ENCODE data around the gene ZNF346. TPM values are rescaled to one million over a fixed set of nuclear protein-coding genes. Genes with fewer than 3 reads are reported as not detected.

ZNF346 gene
- total RNA-seq, 1 donor from 2014 or later = 15.5 TPM

- Histone ChIP-seq H3K4me3 (ENCODE audit: low read depth, low read length) (no peak overlapping the region), H3K27me3 (ENCODE audit: control insufficient read depth, insufficient read depth, low read length) (no peaks in the 10 kb centered on the region), H3K36me3 (ENCODE audit: control insufficient read depth, insufficient read depth, low read length) (no peaks in the 10 kb centered on the region)
- DNase-seq (ENCODE audit: low read depth) = no peak
- TF ChIP-seq CTCF (IDR thresholded peaks at IDR 0.05; ENCODE audit: insufficient read depth, low read length, poor library complexity, severe bottlenecking) = no peak
Measured at GRCh38 chr5:177094224-177095087, 72.0 kb downstream of the ZNF346 start.

- Histone ChIP-seq H3K4me3 (ENCODE audit: low read depth, low read length) (no peak overlapping the region), H3K27me3 (ENCODE audit: control insufficient read depth, insufficient read depth, low read length) (no peaks in the 10 kb centered on the region), H3K36me3 (ENCODE audit: control insufficient read depth, insufficient read depth, low read length) (no peaks in the 10 kb centered on the region)
- TF ChIP-seq CTCF (IDR thresholded peaks at IDR 0.05; ENCODE audit: insufficient read depth, low read length, poor library complexity, severe bottlenecking) = no peak
- DNase-seq (ENCODE audit: low read depth) = no peak
Measured at GRCh38 chr5:177095088-177095669, 72.7 kb downstream of the ZNF346 start.

- DNase-seq (ENCODE audit: low read depth) = no peak
- Histone ChIP-seq H3K36me3 (ENCODE audit: control insufficient read depth, insufficient read depth, low read length) (no peaks in the 10 kb centered on the region), H3K4me3 (ENCODE audit: low read depth, low read length) (no peak overlapping the region), H3K27me3 (ENCODE audit: control insufficient read depth, insufficient read depth, low read length) (no peaks in the 10 kb centered on the region)
- no peak for TF ChIP-seq CTCF (IDR thresholded peaks at IDR 0.05; ENCODE audit: insufficient read depth, low read length, poor library complexity, severe bottlenecking)
Measured at GRCh38 chr5:177096162-177097015, 73.9 kb downstream of the ZNF346 start.

- Histone ChIP-seq H3K4me3 (ENCODE audit: low read depth, low read length) (no peak overlapping the region), H3K36me3 (ENCODE audit: control insufficient read depth, insufficient read depth, low read length) (no peaks in the 10 kb centered on the region), H3K27me3 (ENCODE audit: control insufficient read depth, insufficient read depth, low read length) (no peaks in the 10 kb centered on the region)
- no peak for DNase-seq (ENCODE audit: low read depth)
- TF ChIP-seq CTCF (IDR thresholded peaks at IDR 0.05; ENCODE audit: insufficient read depth, low read length, poor library complexity, severe bottlenecking) = no peak
Measured at GRCh38 chr5:177097016-177097985, 74.8 kb downstream of the ZNF346 start.

- H3K27me3 ChIP-seq (ENCODE audit: control insufficient read depth, insufficient read depth, low read length) = no peaks in the 10 kb centered on the region
- TF ChIP-seq CTCF (IDR thresholded peaks at IDR 0.05; ENCODE audit: insufficient read depth, low read length, poor library complexity, severe bottlenecking) = no peak
- no peak overlapping the region for H3K4me3 ChIP-seq (ENCODE audit: low read depth, low read length)
- no peaks in the 10 kb centered on the region for H3K36me3 ChIP-seq (ENCODE audit: control insufficient read depth, insufficient read depth, low read length)
- no peak for DNase-seq (ENCODE audit: low read depth)
Measured at GRCh38 chr5:177098120-177098469, 75.6 kb downstream of the ZNF346 start.
